ENCODE results near the gene NAT9. TPM values are rescaled to one million over a fixed set of nuclear protein-coding genes. Genes with fewer than 3 reads are reported as not detected.

The NAT9 gene
- polyA plus RNA-seq, 1 experiment = 33.6 TPM

- POLR2A ChIA-PET = interaction anchor here (0.7 to 1.0 kb wide), 2 partner anchors 12 to 30 kb away, joined by 4 read pairs; partner anchors contain the start of gene NAT9
- DNase-seq (ENCODE audit: low read depth, low spot score) = no peak
These were observed 29.8 kb downstream of the NAT9 start for GRCh38 chr17:74746376-74746775.

GRCh38 chr17:74745548-74746177, 30.5 kb downstream of the NAT9 start:
- H3K27me3 ChIP-seq (ENCODE audit: control insufficient read depth, insufficient read depth, low read length) = peaks cover 6% of the 10 kb centered on the region
- no peak for TF ChIP-seq CTCF (IDR thresholded peaks at IDR 0.05; ENCODE audit: low read depth, low read length)
- DNase-seq (ENCODE audit: low read depth, low spot score) = no peak
- H3K9me3 ChIP-seq (ENCODE audit: control insufficient read depth, insufficient read depth, low read length) = no peaks in the 10 kb centered on the region; the same call in 1 of the 2 replicates
- ChIA-PET CTCF (interaction anchor here (0.7 to 4.5 kb wide), 24 partner anchors 8 to 213 kb away, joined by 3 to 84 read pairs (median 5); partner anchors contain the start of genes GRIN2C and NAT9), POLR2A (interaction anchor here (1.0 kb wide), 1 partner anchor 31 kb away, joined by 4 read pairs; the partner anchor contains the start of gene NAT9)
- H3K4me3 ChIP-seq (ENCODE audit: low read depth, low read length) = no peak overlapping the region
- no peak overlapping the region for H3K27ac ChIP-seq (ENCODE audit: low read depth, low read length)

More at GRCh38 chr17:74746376-74746775, 29.8 kb downstream of the NAT9 start:
- Histone ChIP-seq H3K4me3 (ENCODE audit: low read depth, low read length) (no peak overlapping the region), H3K27me3 (ENCODE audit: control insufficient read depth, insufficient read depth, low read length) (peaks cover 4% of the 10 kb centered on the region), H3K27ac (ENCODE audit: low read depth, low read length) (no peak overlapping the region), H3K9me3 (ENCODE audit: control insufficient read depth, insufficient read depth, low read length) (no peaks in the 10 kb centered on the region; the same call in 1 of the 2 replicates)
- no peak for TF ChIP-seq CTCF (IDR thresholded peaks at IDR 0.05; ENCODE audit: low read depth, low read length)
- CTCF ChIA-PET = interaction anchor here (1.0 to 4.5 kb wide), 7 partner anchors 26 to 211 kb away, joined by 3 to 84 read pairs (median 5); no protein-coding TSS in a partner anchor

GRCh38 chr17:74744714-74745547, 31.2 kb downstream of the NAT9 start:
- CTCF ChIA-PET = interaction anchor here (0.5 to 4.5 kb wide), 31 partner anchors 7 to 214 kb away, joined by 3 to 84 read pairs (median 5); partner anchors contain the start of genes GRIN2C and NAT9
- POLR2A ChIA-PET = no interaction called here
- H3K4me3 ChIP-seq (ENCODE audit: low read depth, low read length) = 0 out of 2 replicates have a peak overlapping the region, but pooled peaks have one; percentile 3

GRCh38 chr17:74744349-74744713, 31.8 kb downstream of the NAT9 start:
- no peak overlapping the region for H3K4me3 ChIP-seq (ENCODE audit: low read depth, low read length)
- ChIA-PET CTCF (interaction anchor here (0.5 to 4.5 kb wide), 17 partner anchors 8 to 214 kb away, joined by 3 to 84 read pairs (median 6); partner anchors contain the start of genes GRIN2C and NAT9), POLR2A (no interaction called here)
- no peak for DNase-seq (ENCODE audit: low read depth, low spot score)
- no peaks in the 10 kb centered on the region; the same call in 1 of the 2 replicates for H3K9me3 ChIP-seq (ENCODE audit: control insufficient read depth, insufficient read depth, low read length)
- TF ChIP-seq CTCF (IDR thresholded peaks at IDR 0.05; ENCODE audit: low read depth, low read length) = no peak
- no peak overlapping the region for H3K27ac ChIP-seq (ENCODE audit: low read depth, low read length)
- H3K27me3 ChIP-seq (ENCODE audit: control insufficient read depth, insufficient read depth, low read length) = peaks cover 7% of the 10 kb centered on the region

More at GRCh38 chr17:74744714-74745547, 31.2 kb downstream of the NAT9 start:
- peaks cover 7% of the 10 kb centered on the region for H3K27me3 ChIP-seq (ENCODE audit: control insufficient read depth, insufficient read depth, low read length)
- TF ChIP-seq CTCF (IDR thresholded peaks at IDR 0.05; ENCODE audit: low read depth, low read length) = peak; percentile 99
- no peak overlapping the region for H3K27ac ChIP-seq (ENCODE audit: low read depth, low read length)
- DNase-seq (ENCODE audit: low read depth, low spot score) = no peak
- no peaks in the 10 kb centered on the region; the same call in 1 of the 2 replicates for H3K9me3 ChIP-seq (ENCODE audit: control insufficient read depth, insufficient read depth, low read length)
